Nephron progenitor cell (in vitro differentiated cells): ENCODE data around the gene ATP1A1.

ENCODE experiments used
- DNase-seq: peaks from one replicate; pipeline ENCODE4 v3.0.0; 2021
- H3K27ac Mint-ChIP-seq: 2 replicates; pipeline ENCODE4 v1.8.0; 2021; ENCODE audit warnings: mild to moderate bottlenecking, moderate library complexity, mixed read lengths
- H3K27me3 Mint-ChIP-seq: 2 replicates; pipeline ENCODE4 v1.8.0; 2021; ENCODE audit warnings: mild to moderate bottlenecking, low read depth, mixed read lengths; ENCODE audit not compliant: poor library complexity
- H3K36me3 Mint-ChIP-seq: 2 replicates; pipeline ENCODE4 v1.8.0; 2021; ENCODE audit warnings: low read depth, mixed read lengths
- H3K4me1 Mint-ChIP-seq: 2 replicates; pipeline ENCODE4 v1.8.0; 2021; ENCODE audit warnings: mixed read lengths
- H3K4me3 Mint-ChIP-seq: 2 replicates; pipeline ENCODE4 v1.8.0; 2021; ENCODE audit warnings: mild to moderate bottlenecking, moderate library complexity, mixed read lengths
- H3K9me3 Mint-ChIP-seq: 2 replicates; pipeline ENCODE4 v1.8.0; 2021; ENCODE audit warnings: mild to moderate bottlenecking, moderate library complexity, mixed read lengths
- TF ChIP-seq, protein P1 (sequence below): fragments of 200-600 bp; sonication (generic); IDR thresholded peaks from 2 replicates; pipeline ENCODE4 v1.5.0; 2021; ENCODE audit warnings: antibody characterized with exemption

Gene ATP1A1

DNA sequence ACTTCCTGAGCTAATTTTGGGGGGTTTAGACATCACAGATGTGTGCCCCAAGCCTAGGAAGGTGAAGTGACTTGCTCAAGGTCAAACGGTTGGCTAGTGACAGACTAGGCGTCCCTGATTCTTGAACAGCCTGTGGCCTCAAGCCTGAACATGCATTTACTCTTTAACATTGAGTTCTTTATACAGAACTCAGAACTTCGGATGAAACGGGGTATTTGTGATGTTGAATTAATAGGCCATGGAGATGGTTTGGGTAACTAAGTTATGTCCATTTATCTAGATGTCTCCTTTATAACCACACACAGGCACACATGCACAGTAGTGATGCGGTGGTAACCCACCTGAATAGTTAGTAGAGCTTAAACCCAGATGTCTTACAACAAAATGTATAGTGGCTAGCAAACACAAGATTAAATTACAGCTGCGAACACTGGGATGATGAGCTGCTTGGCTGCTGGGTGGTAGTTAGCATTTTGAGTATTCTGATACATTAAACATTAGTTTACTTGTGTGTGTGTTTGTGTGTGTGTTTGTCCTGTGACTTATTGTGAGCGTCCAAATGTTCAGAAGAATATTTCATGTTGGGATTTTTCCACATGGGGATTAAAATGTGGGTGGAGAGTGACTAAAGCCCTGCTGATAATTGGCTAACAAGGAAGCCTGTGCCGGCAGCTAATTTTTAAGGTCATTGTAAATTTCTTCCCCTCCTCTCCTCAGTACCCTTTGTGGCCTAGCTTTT is 2.3 kb downstream of the ATP1A1 start:
- H3K4me3 Mint-ChIP-seq: peak overlapping the region; percentile 96
- no peaks in the 10 kb centered on the region for H3K36me3 Mint-ChIP-seq
- TF ChIP-seq, protein P1, sequence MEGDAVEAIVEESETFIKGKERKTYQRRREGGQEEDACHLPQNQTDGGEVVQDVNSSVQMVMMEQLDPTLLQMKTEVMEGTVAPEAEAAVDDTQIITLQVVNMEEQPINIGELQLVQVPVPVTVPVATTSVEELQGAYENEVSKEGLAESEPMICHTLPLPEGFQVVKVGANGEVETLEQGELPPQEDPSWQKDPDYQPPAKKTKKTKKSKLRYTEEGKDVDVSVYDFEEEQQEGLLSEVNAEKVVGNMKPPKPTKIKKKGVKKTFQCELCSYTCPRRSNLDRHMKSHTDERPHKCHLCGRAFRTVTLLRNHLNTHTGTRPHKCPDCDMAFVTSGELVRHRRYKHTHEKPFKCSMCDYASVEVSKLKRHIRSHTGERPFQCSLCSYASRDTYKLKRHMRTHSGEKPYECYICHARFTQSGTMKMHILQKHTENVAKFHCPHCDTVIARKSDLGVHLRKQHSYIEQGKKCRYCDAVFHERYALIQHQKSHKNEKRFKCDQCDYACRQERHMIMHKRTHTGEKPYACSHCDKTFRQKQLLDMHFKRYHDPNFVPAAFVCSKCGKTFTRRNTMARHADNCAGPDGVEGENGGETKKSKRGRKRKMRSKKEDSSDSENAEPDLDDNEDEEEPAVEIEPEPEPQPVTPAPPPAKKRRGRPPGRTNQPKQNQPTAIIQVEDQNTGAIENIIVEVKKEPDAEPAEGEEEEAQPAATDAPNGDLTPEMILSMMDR: no peak

DNA sequence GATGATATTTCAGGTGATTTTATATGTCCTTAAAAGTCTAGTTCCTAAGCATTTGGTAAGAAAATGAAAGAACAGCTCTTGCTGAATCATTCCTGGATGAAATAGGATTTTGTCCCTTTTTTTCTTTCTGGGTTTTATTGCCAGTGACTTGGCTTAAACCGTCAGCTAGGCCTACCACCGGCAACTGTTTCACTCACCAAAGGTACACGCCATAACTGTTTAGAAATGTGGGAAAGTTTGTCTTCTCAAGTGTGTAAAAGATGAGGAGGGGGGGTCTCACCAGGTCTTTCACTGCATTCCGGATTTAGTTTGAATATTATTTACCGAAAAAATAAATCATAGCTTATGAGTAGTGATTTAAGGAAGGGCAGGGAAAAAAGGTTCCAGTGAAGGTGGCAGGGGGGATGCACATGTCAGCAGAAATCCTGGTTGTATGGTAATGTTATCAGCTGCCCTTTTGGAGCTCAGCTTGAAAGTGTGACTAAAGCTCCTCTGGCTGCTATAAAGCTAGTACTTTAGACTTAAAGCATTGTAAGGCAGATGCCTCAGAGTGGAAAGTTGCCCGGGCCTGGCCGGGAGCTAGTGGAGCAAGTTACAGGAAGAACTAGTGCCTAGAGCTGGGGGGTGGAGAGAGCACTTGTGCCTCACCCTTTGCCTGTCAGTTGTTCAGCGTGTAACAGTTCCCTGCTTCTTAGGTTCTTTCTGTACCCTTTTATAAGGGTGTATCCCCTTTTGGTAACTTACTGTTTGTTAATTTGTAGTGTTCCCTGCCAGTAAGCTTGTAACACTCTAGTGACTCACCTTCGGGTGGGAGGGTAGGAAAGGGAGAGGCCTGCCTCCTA is 3.1 kb downstream of the ATP1A1 start:
- Mint-ChIP-seq H3K27me3 (peaks cover 15% of the 10 kb centered on the region), H3K4me1 (peaks cover 60% of the 10 kb centered on the region), H3K27ac (peak overlapping the region; percentile 53), H3K4me3 (peak overlapping the region; percentile 96), H3K9me3 (no peaks in the 10 kb centered on the region), H3K36me3 (no peaks in the 10 kb centered on the region)
- TF ChIP-seq, protein P1: no peak
- peak; percentile 29 for DNase-seq

More for the DNA sequence above, 2.3 kb downstream of the ATP1A1 start:
- Mint-ChIP-seq H3K9me3 (no peaks in the 10 kb centered on the region), H3K27me3 (peaks cover 23% of the 10 kb centered on the region), H3K4me1 (peaks cover 56% of the 10 kb centered on the region), H3K27ac (peak overlapping the region; percentile 22)
- no peak for DNase-seq

- Mint-ChIP-seq H3K36me3 (no peaks in the 10 kb centered on the region), H3K4me1 (peaks cover 60% of the 10 kb centered on the region), H3K9me3 (no peaks in the 10 kb centered on the region), H3K27ac (peak overlapping the region; percentile 53), H3K27me3 (peaks cover 9% of the 10 kb centered on the region), H3K4me3 (peak overlapping the region; percentile 96)
- no peak for DNase-seq
- TF ChIP-seq, protein P1: no peak
Observed at GRCh38 chr1:116376729-116377086, 3.7 kb downstream of the ATP1A1 start.

- Mint-ChIP-seq H3K27me3 (no peaks in the 10 kb centered on the region), H3K27ac (peak overlapping the region; percentile 2), H3K4me1 (peaks cover 68% of the 10 kb centered on the region), H3K4me3 (peak overlapping the region; percentile 38), H3K36me3 (no peaks in the 10 kb centered on the region), H3K9me3 (no peaks in the 10 kb centered on the region)
- TF ChIP-seq, protein P1: no peak
- DNase-seq: no peak
Observed at GRCh38 chr1:116377541-116378529, 4.8 kb downstream of the ATP1A1 start.

DNA sequence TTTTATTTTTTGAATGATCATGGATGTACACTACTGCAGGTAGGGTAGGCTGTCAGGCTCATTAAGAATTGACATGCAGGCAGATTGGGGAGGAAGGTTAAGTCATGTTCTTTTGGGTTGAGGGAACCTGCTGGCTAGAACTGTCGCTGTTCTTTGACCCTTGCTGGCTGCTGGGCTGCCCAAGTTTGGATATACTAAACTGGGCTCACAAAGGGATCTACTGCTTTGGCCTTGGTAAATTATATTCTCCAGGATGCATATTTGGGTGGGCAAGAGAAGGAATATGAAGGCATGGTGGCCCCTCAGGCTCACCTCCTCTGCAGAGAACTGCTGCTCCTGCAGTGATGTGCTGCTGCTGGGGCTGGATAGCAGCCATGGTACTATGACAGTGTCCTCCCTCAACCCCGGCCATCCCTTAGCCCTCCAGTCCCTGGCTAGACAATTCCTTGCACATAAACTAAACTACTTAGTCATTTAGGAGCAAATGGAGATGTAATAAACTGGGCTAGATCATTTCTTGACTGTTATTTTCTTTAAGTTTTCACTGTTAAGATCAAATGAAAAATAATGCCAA is 6.1 kb downstream of the ATP1A1 start:
- Mint-ChIP-seq H3K27me3 (no peaks in the 10 kb centered on the region), H3K27ac (no peak overlapping the region), H3K9me3 (no peaks in the 10 kb centered on the region), H3K4me3 (no peak overlapping the region), H3K36me3 (peaks cover 4% of the 10 kb centered on the region), H3K4me1 (peaks cover 67% of the 10 kb centered on the region)
- DNase-seq: no peak
- TF ChIP-seq, protein P1: no peak
